KMS-11 (cell line): ENCODE measurements around the gene RPL3.

Source experiments
- H2AFZ ChIP-seq: fragments of 200-600 bp; sonication (generic); 2 replicates; pipeline ENCODE4 v1.6.1; 2016; ENCODE audit warnings: antibody characterized with exemption, mixed run types, low read depth
- H3K27ac ChIP-seq: fragments of 200-600 bp; sonication (generic); 2 replicates; pipeline ENCODE4 v1.6.1; 2016; ENCODE audit warnings: mild to moderate bottlenecking, mixed run types
- H3K27me3 ChIP-seq: fragments of 200-600 bp; sonication (generic); 2 replicates; pipeline ENCODE4 v1.6.1; 2017; ENCODE audit warnings: mild to moderate bottlenecking, low read depth, mixed run types, moderate library complexity; ENCODE audit not compliant: insufficient read depth
- H3K36me3 ChIP-seq: fragments of 200-600 bp; sonication (generic); 2 replicates; pipeline ENCODE4 v1.6.1; 2017; ENCODE audit warnings: mild to moderate bottlenecking, mixed run types; ENCODE audit not compliant: insufficient read depth
- H3K4me1 ChIP-seq: fragments of 200-600 bp; sonication (generic); 2 replicates; pipeline ENCODE4 v1.6.1; 2016; ENCODE audit warnings: mild to moderate bottlenecking, low read depth, mixed run types; ENCODE audit not compliant: poor library complexity, severe bottlenecking
- H3K4me2 ChIP-seq: fragments of 200-600 bp; sonication (generic); 2 replicates; pipeline ENCODE4 v1.7.0; 2016; ENCODE audit warnings: mild to moderate bottlenecking, mixed run types
- H3K4me3 ChIP-seq: fragments of 200-600 bp; sonication (generic); IDR thresholded peaks from 2 replicates; pipeline ENCODE4 v1.6.1; 2017; ENCODE audit warnings: low read depth, low read length, mixed read lengths; ENCODE audit not compliant: insufficient read depth
- H3K79me2 ChIP-seq: fragments of 200-600 bp; sonication (generic); 2 replicates; pipeline ENCODE4 v1.6.1; 2016; ENCODE audit warnings: low read depth, mixed run types; ENCODE audit not compliant: insufficient read depth
- H3K9ac ChIP-seq: fragments of 200-600 bp; sonication (generic); 2 replicates; pipeline ENCODE4 v1.6.1; 2016; ENCODE audit warnings: mild to moderate bottlenecking, mixed run types
- H4K20me1 ChIP-seq: fragments of 200-600 bp; sonication (generic); 2 replicates; pipeline ENCODE4 v1.6.1; 2016; ENCODE audit warnings: mild to moderate bottlenecking, mixed run types; ENCODE audit not compliant: insufficient read depth
- CTCF ChIP-seq: fragments of 200-600 bp; sonication (generic); conservative IDR thresholded peaks from 2 replicates; pipeline ENCODE4 v1.6.1; 2017; ENCODE audit warnings: low read depth, mild to moderate bottlenecking, antibody characterized with exemption, low read length, moderate library complexity, mixed read lengths

Gene RPL3

GRCh38 chr22:39288135-39288898 is 31.1 kb downstream of the RPL3 start:
- Histone ChIP-seq H3K4me3 (no peak overlapping the region), H4K20me1 (no peaks in the 10 kb centered on the region), H3K9ac (no peak overlapping the region), H3K4me1 (no peaks in the 10 kb centered on the region), H3K27me3 (peaks cover 84% of the 10 kb centered on the region), H3K27ac (no peak overlapping the region), H3K4me2 (no peak overlapping the region), H2AFZ (no peak overlapping the region), H3K36me3 (no peaks in the 10 kb centered on the region), H3K79me2 (no peaks in the 10 kb centered on the region)
- TF ChIP-seq CTCF = no peak

- Histone ChIP-seq H3K27me3 (peaks cover 81% of the 10 kb centered on the region), H3K79me2 (no peaks in the 10 kb centered on the region), H3K4me2 (no peak overlapping the region), H3K36me3 (no peaks in the 10 kb centered on the region), H3K9ac (no peak overlapping the region), H3K4me1 (no peaks in the 10 kb centered on the region), H2AFZ (no peak overlapping the region), H3K4me3 (no peak overlapping the region), H4K20me1 (no peaks in the 10 kb centered on the region), H3K27ac (no peak overlapping the region)
- TF ChIP-seq CTCF = no peak
These were observed 32.2 kb downstream of the RPL3 start for GRCh38 chr22:39287076-39287725.

- Histone ChIP-seq H4K20me1 (no peaks in the 10 kb centered on the region), H3K79me2 (no peaks in the 10 kb centered on the region), H3K4me1 (no peaks in the 10 kb centered on the region), H3K9ac (no peak overlapping the region), H3K36me3 (no peaks in the 10 kb centered on the region), H3K27me3 (peaks cover 67% of the 10 kb centered on the region), H3K4me3 (no peak overlapping the region), H2AFZ (no peak overlapping the region), H3K27ac (no peak overlapping the region), H3K4me2 (no peak overlapping the region)
- no peak for TF ChIP-seq CTCF
These were observed 34.4 kb downstream of the RPL3 start for GRCh38 chr22:39284983-39285382.

GRCh38 chr22:39284142-39284980 is 35.1 kb downstream of the RPL3 start:
- H3K4me3 ChIP-seq = no peak overlapping the region
- H3K79me2 ChIP-seq = no peaks in the 10 kb centered on the region
- H2AFZ ChIP-seq = no peak overlapping the region
- no peaks in the 10 kb centered on the region for H4K20me1 ChIP-seq
- TF ChIP-seq CTCF = no peak
- H3K36me3 ChIP-seq = no peaks in the 10 kb centered on the region
- no peaks in the 10 kb centered on the region for H3K4me1 ChIP-seq
- H3K4me2 ChIP-seq = no peak overlapping the region
- H3K9ac ChIP-seq = no peak overlapping the region
- peaks cover 66% of the 10 kb centered on the region for H3K27me3 ChIP-seq
- H3K27ac ChIP-seq = no peak overlapping the region
